HG03460 (cell line): ENCODE results near the gene RHOH.
"Not testable (repeated sequence)": the region's sequence is repeated elsewhere in the genome, so short reads cannot be mapped to it uniquely, and the experiment has no call there.

ENCODE experiments used
- ATAC-seq: cut with Tn5 transposase; IDR thresholded peaks from one replicate; pipeline ENCODE4 v1.9.1; 2021; ENCODE audit not compliant: unreplicated experiment

RHOH gene

GRCh38 chr4:40196724-40197281 lies at the start of gene RHOH:
Gene RHOH, plus strand, starts transcription at chr4:40197031. Its CDS starts 46,356 bp downstream, at chr4:40243387.
- peak; percentile 20 for ATAC-seq

GRCh38 chr4:40147490-40147889 lies 49.3 kb upstream of the RHOH start:
- ATAC-seq, result not testable (repeated sequence)

- peak; percentile 68 for ATAC-seq
Measured at GRCh38 chr4:40149960-40150385, 46.9 kb upstream of the RHOH start.

GRCh38 chr4:40150932-40151331 lies 45.9 kb upstream of the RHOH start:
- ATAC-seq, result no peak

GRCh38 chr4:40152637-40153036 lies 44.2 kb upstream of the RHOH start:
- no peak for ATAC-seq

- no peak for ATAC-seq
Measured at GRCh38 chr4:40157436-40157835, 39.4 kb upstream of the RHOH start.

GRCh38 chr4:40160258-40160657 lies 36.6 kb upstream of the RHOH start:
- no peak for ATAC-seq

GRCh38 chr4:40164459-40164858 lies 32.4 kb upstream of the RHOH start:
- no peak for ATAC-seq

- ATAC-seq, result no peak
Measured at GRCh38 chr4:40165916-40166315, 30.9 kb upstream of the RHOH start.

- no peak for ATAC-seq
Measured at GRCh38 chr4:40168070-40168469, 28.8 kb upstream of the RHOH start.

GRCh38 chr4:40170588-40170987 lies 26.2 kb upstream of the RHOH start:
- peak; percentile 70 for ATAC-seq

- ATAC-seq, result peak; percentile 74
Measured at GRCh38 chr4:40173470-40173875, 23.4 kb upstream of the RHOH start.

- no peak for ATAC-seq
Measured at GRCh38 chr4:40176602-40177001, 20.2 kb upstream of the RHOH start.

- no peak for ATAC-seq
Measured at GRCh38 chr4:40177591-40177990, 19.2 kb upstream of the RHOH start.

- no peak for ATAC-seq
Measured at GRCh38 chr4:40178672-40179071, 18.2 kb upstream of the RHOH start.

GRCh38 chr4:40179360-40179759 lies 17.5 kb upstream of the RHOH start:
- no peak for ATAC-seq

- ATAC-seq, result no peak
Measured at GRCh38 chr4:40180356-40180755, 16.5 kb upstream of the RHOH start.

GRCh38 chr4:40182001-40182400 lies 14.8 kb upstream of the RHOH start:
- no peak for ATAC-seq

GRCh38 chr4:40182954-40183353 lies 13.9 kb upstream of the RHOH start:
- ATAC-seq, result no peak

- ATAC-seq, result peak; percentile 41
Measured at GRCh38 chr4:40183615-40184411, 13.0 kb upstream of the RHOH start.

GRCh38 chr4:40185830-40186664 lies 10.8 kb upstream of the RHOH start:
- no peak for ATAC-seq

- ATAC-seq, result no peak
Measured at GRCh38 chr4:40186665-40187014, 10.2 kb upstream of the RHOH start.
